Breast epithelium (tissue), 3 donors: ENCODE results near the gene ASTN2.

Source experiments
- CTCF ChIP-seq, 3 donors: fragments of 450-650 bp; IDR thresholded peaks; one replicate each; pipeline ENCODE4 v1.5.1; 2016 to 2017; ENCODE audit warnings: antibody characterized with exemption in 3 of 3, mild to moderate bottlenecking in 3 of 3, moderate library complexity in 3 of 3
- POLR2A ChIP-seq: fragments of 450-650 bp; IDR thresholded peaks from one replicate; pipeline ENCODE4 v1.6.1; 2016; ENCODE audit warnings: antibody characterized with exemption, mild to moderate bottlenecking, moderate library complexity

- TF ChIP-seq CTCF (IDR thresholded peaks at IDR 0.05), result no peak
- no peak for TF ChIP-seq POLR2A
Measured at GRCh38 chr9:117000834-117001233, 414.0 kb downstream of the ASTN2 start.
